DND-41 (cell line): ENCODE measurements around the gene KLHL8.

Experiments
- ATAC-seq: fragments of 200-7000 bp; cut with Tn5 transposase; 3 replicates; pipeline ENCODE4 v1.9.1; 2021; ENCODE audit warnings: low read depth; ENCODE audit not compliant: insufficient read depth
- DNase-seq: peaks from one replicate; pipeline ENCODE4 v3.0.0-alpha.2; 2020
- H2AFZ ChIP-seq: 2 replicates; pipeline ENCODE4 v1.6.0; 2012; ENCODE audit warnings: low read depth, low read length
- H3K27ac ChIP-seq: 2 replicates; pipeline ENCODE4 v1.5.1; 2012; ENCODE audit warnings: low read length, inconsistent platforms
- H3K27me3 ChIP-seq: fragments of 200-600 bp; sonication (generic); 2 replicates; pipeline ENCODE4 v1.6.0; 2012; ENCODE audit warnings: low read length, mild to moderate bottlenecking, inconsistent platforms; ENCODE audit not compliant: insufficient read depth, poor library complexity
- H3K36me3 ChIP-seq: 2 replicates; pipeline ENCODE4 v1.5.1; 2012; ENCODE audit warnings: low read length, inconsistent platforms; ENCODE audit not compliant: insufficient read depth
- H3K4me1 ChIP-seq: 2 replicates; pipeline ENCODE4 v1.5.1; 2012; ENCODE audit warnings: mild to moderate bottlenecking, low read length; ENCODE audit not compliant: insufficient read depth
- H3K4me2 ChIP-seq: 2 replicates; pipeline ENCODE4 v1.6.0; 2012; ENCODE audit warnings: mild to moderate bottlenecking, moderate library complexity, low read length, inconsistent platforms; ENCODE audit not compliant: insufficient read depth
- H3K4me3 ChIP-seq, 2 experiments: fragments of 200-600 bp in 1 of 2; shearing (Covaris generic) in 1 of 2; 2 replicates each; pipeline ENCODE4 v1.5.1; 2012 to 2016; ENCODE audit warnings: inconsistent platforms in 2 of 2, low read length in 2 of 2, mild to moderate bottlenecking in 2 of 2, low read depth in 1 of 2, moderate library complexity in 1 of 2
- H3K79me2 ChIP-seq: 2 replicates; pipeline ENCODE4 v1.6.0; 2012; ENCODE audit warnings: low read length, inconsistent platforms; ENCODE audit not compliant: insufficient read depth
- H3K9ac ChIP-seq: 2 replicates; pipeline ENCODE4 v1.6.0; 2012; ENCODE audit warnings: low read depth, mild to moderate bottlenecking, inconsistent platforms, low read length, moderate library complexity
- H3K9me3 ChIP-seq: 2 replicates; pipeline ENCODE4 v1.5.1; 2012; ENCODE audit warnings: low read length, moderate library complexity, mild to moderate bottlenecking, inconsistent platforms; ENCODE audit not compliant: insufficient read depth, severe bottlenecking
- H4K20me1 ChIP-seq: 2 replicates; pipeline ENCODE4 v1.6.0; 2012; ENCODE audit warnings: low read length; ENCODE audit not compliant: insufficient read depth
- EZH2 ChIP-seq: IDR thresholded peaks from 3 replicates; pipeline ENCODE4 v1.6.1; 2012; ENCODE audit warnings: borderline replicate concordance, low read depth, mild to moderate bottlenecking, moderate library complexity, low read length, inconsistent platforms; ENCODE audit not compliant: severe bottlenecking
- TF ChIP-seq, protein P1 (sequence below): IDR thresholded peaks from 2 replicates; pipeline ENCODE4 v1.5.1; 2012; ENCODE audit warnings: borderline replicate concordance, low read length, moderate library complexity, mild to moderate bottlenecking; ENCODE audit not compliant: poor library complexity, severe bottlenecking; ENCODE audit errors: extremely low read depth

Gene KLHL8

DNA sequence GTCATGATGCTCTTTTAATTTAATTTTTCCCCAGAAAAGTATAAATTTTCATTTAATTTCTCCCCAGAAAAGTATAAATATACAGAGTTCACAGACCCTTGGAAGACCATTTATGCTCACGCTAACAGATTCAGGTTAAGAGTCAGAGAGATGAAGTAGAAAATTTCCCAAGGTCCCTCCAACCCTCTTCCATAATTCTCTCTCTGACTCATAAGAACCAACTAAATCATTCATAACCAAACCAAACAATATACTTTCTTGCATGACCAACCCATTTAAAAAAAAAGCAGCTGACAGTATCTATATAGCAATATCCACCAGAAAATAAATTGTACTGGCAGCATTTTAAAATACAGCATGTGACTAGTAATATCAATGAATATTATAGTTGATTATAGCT is 3.9 kb downstream of the KLHL8 start:
- Histone ChIP-seq H3K9ac (no peak overlapping the region), H3K4me3 (no peak overlapping the region), H4K20me1 (peaks cover 3% of the 10 kb centered on the region; the same call in 1 of the 2 replicates), H3K4me1 (peaks cover 22% of the 10 kb centered on the region), H3K4me2 (no peak overlapping the region), H2AFZ (no peak overlapping the region), H3K79me2 (peaks cover 81% of the 10 kb centered on the region), H3K27me3 (no peaks in the 10 kb centered on the region), H3K27ac (no peak overlapping the region), H3K9me3 (no peaks in the 10 kb centered on the region), H3K36me3 (no peaks in the 10 kb centered on the region; the same call in 1 of the 2 replicates)
- TF ChIP-seq, protein P1, sequence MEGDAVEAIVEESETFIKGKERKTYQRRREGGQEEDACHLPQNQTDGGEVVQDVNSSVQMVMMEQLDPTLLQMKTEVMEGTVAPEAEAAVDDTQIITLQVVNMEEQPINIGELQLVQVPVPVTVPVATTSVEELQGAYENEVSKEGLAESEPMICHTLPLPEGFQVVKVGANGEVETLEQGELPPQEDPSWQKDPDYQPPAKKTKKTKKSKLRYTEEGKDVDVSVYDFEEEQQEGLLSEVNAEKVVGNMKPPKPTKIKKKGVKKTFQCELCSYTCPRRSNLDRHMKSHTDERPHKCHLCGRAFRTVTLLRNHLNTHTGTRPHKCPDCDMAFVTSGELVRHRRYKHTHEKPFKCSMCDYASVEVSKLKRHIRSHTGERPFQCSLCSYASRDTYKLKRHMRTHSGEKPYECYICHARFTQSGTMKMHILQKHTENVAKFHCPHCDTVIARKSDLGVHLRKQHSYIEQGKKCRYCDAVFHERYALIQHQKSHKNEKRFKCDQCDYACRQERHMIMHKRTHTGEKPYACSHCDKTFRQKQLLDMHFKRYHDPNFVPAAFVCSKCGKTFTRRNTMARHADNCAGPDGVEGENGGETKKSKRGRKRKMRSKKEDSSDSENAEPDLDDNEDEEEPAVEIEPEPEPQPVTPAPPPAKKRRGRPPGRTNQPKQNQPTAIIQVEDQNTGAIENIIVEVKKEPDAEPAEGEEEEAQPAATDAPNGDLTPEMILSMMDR = no peak
- no peak for TF ChIP-seq EZH2
- no peak for ATAC-seq
- DNase-seq = no peak

DNA sequence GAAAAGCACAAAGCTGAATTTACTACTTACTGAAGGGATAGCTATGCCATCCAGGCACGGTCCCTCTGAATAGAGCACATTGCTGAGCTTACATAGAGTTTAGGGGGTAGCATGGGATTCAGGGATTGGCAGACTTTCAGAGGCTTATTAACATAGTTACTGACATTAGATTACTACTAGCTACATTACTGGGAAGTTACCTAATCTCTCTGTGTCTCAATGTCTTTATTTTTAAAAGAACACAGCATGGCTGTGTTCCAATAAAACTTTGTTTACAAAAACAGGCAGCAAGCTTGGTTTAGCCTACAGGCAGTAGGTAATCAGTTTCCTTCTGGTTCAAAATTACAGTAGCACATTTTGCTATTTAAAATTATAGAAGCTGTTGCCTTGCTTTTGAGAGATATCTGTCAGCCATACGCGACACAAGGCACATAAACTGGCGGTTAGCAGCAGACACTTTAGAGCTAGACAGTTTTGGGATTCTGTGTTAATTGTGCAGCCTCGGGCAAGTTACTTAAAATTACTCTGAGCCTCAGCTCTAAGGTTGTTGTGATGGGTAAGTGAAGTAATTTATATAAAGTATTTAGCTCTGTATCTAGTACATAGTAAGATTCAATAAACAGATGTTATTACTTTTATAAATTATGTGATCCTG is 6.9 kb downstream of the KLHL8 start:
- Histone ChIP-seq H3K4me2 (no peak overlapping the region), H3K27me3 (no peaks in the 10 kb centered on the region), H3K27ac (no peak overlapping the region), H3K4me3 (no peak overlapping the region), H3K9me3 (no peaks in the 10 kb centered on the region), H3K9ac (no peak overlapping the region), H3K36me3 (no peaks in the 10 kb centered on the region), H3K4me1 (peaks cover 5% of the 10 kb centered on the region; the same call in 1 of the 2 replicates), H2AFZ (no peak overlapping the region), H4K20me1 (peaks cover 3% of the 10 kb centered on the region; the same call in 1 of the 2 replicates), H3K79me2 (peaks cover 77% of the 10 kb centered on the region)
- no peak for TF ChIP-seq EZH2
- TF ChIP-seq, protein P1 = no peak
- ATAC-seq = no peak
- DNase-seq = no peak

DNA sequence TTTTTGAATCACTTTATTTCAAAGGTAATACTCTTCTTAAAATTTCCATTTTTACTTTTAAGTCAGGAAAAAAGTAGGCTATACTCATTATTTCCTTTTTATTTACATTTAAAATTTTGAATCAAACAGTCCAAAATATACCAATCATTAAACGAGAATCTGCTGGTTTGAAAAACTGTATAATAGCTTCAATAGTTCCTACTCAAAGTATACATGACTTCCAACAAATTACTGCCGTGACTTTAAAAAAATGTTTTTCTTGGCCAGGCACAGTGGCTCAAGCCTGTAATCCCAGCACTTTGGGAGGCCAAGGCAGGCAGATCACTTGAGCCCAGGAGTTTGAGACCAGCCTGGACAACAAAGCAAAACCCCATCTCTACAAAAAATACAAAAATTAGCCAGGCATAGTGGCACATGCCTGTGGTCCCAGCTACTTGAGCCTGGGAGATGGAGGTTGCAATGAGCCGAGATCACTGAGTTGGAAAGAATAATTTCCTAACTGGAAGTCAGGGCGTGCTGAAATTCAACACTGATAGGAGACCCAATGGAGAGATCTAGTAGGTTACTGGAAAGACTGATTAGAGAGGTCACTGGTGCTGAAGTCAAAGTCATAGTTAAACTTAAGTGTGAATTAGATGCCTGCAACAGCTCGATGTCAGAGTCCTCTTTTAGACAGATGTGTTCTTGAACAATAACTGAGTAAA is 9.0 kb downstream of the KLHL8 start:
- peaks cover 3% of the 10 kb centered on the region; the same call in 1 of the 2 replicates for H3K36me3 ChIP-seq
- no peak overlapping the region for H2AFZ ChIP-seq
- H3K9ac ChIP-seq = no peak overlapping the region
- H3K27me3 ChIP-seq = no peaks in the 10 kb centered on the region
- no peak overlapping the region for H3K4me2 ChIP-seq
- H3K4me3 ChIP-seq = no peak overlapping the region
- TF ChIP-seq, protein P1 = no peak
- TF ChIP-seq EZH2 = no peak
- DNase-seq = no peak
- peaks cover 3% of the 10 kb centered on the region; the same call in 1 of the 2 replicates for H4K20me1 ChIP-seq
- ATAC-seq = no peak
- H3K9me3 ChIP-seq = no peaks in the 10 kb centered on the region
- H3K79me2 ChIP-seq = peaks cover 77% of the 10 kb centered on the region
- H3K4me1 ChIP-seq = no peaks in the 10 kb centered on the region
- no peak overlapping the region for H3K27ac ChIP-seq
